ENCODE data around the gene PKMYT1.

GRCh38 chr16:2963074-2963722 lies 17.0 kb downstream of the PKMYT1 start:
- TF ChIP-seq HDGF (IDR thresholded peaks at IDR 0.05; ENCODE audit: borderline replicate concordance) (no peak), CTBP1 (IDR thresholded peaks at IDR 0.05; ENCODE audit: borderline replicate concordance) (no peak), TARDBP (IDR thresholded peaks at IDR 0.05) (no peak), SUZ12 (IDR thresholded peaks at IDR 0.05) (no peak), BHLHE40 (IDR thresholded peaks at IDR 0.05; ENCODE audit: borderline replicate concordance) (no peak), FOXK2 (IDR thresholded peaks at IDR 0.05) (no peak), LEF1 (IDR thresholded peaks at IDR 0.05; ENCODE audit: borderline replicate concordance) (no peak), ZNF384 (IDR thresholded peaks at IDR 0.05) (no peak), SP1 (IDR thresholded peaks at IDR 0.05) (no peak), ELF4 (IDR thresholded peaks at IDR 0.05) (no peak), FOXM1 (IDR thresholded peaks at IDR 0.05; ENCODE audit: borderline replicate concordance) (no peak), NFRKB (IDR thresholded peaks at IDR 0.05) (no peak), ARNT (IDR thresholded peaks at IDR 0.05) (no peak)
- TF ChIP-seq, protein P1, sequence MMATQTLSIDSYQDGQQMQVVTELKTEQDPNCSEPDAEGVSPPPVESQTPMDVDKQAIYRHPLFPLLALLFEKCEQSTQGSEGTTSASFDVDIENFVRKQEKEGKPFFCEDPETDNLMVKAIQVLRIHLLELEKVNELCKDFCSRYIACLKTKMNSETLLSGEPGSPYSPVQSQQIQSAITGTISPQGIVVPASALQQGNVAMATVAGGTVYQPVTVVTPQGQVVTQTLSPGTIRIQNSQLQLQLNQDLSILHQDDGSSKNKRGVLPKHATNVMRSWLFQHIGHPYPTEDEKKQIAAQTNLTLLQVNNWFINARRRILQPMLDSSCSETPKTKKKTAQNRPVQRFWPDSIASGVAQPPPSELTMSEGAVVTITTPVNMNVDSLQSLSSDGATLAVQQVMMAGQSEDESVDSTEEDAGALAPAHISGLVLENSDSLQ (IDR thresholded peaks at IDR 0.05): no peak

Data from HEK293T (cell line).